CD4-positive, alpha-beta T cell treated with Interleukin-17A for 4 hours (primary cell): ENCODE results near the gene GPR146.

Experiments used
- DNase-seq: peaks from one replicate; pipeline ENCODE4 v3.0.0-alpha.2; 2020; ENCODE audit warnings: mixed read lengths

GPR146 gene

GRCh38 chr7:1011297-1012003 lies 32.9 kb upstream of the GPR146 start:
- DNase-seq, result no peak

GRCh38 chr7:1012004-1012715 lies 32.2 kb upstream of the GPR146 start:
- DNase-seq, result no peak

GRCh38 chr7:1012716-1013095 lies 31.6 kb upstream of the GPR146 start:
- no peak for DNase-seq

- no peak for DNase-seq
These were observed 30.8 kb upstream of the GPR146 start for GRCh38 chr7:1013581-1013980.

- DNase-seq, result no peak
These were observed 29.7 kb upstream of the GPR146 start for GRCh38 chr7:1014681-1015080.

- DNase-seq, result no peak
These were observed 28.9 kb upstream of the GPR146 start for GRCh38 chr7:1015196-1016121.

GRCh38 chr7:1016577-1017531 lies 27.5 kb upstream of the GPR146 start:
- no peak for DNase-seq

GRCh38 chr7:1017586-1018333 lies 26.6 kb upstream of the GPR146 start:
- no peak for DNase-seq

- no peak for DNase-seq
These were observed 26.0 kb upstream of the GPR146 start for GRCh38 chr7:1018334-1018695.

GRCh38 chr7:1019255-1019785 lies 25.0 kb upstream of the GPR146 start:
- no peak for DNase-seq

GRCh38 chr7:1019789-1020610 lies 24.3 kb upstream of the GPR146 start:
- DNase-seq, result no peak

- DNase-seq, result peak; percentile 28
These were observed 23.5 kb upstream of the GPR146 start for GRCh38 chr7:1020849-1021251.

GRCh38 chr7:1021366-1021765 lies 23.0 kb upstream of the GPR146 start:
- no peak for DNase-seq

GRCh38 chr7:1021931-1022330 lies 22.4 kb upstream of the GPR146 start:
- DNase-seq, result no peak

GRCh38 chr7:1022356-1022755 lies 22.0 kb upstream of the GPR146 start:
- DNase-seq, result no peak

- no peak for DNase-seq
These were observed 21.4 kb upstream of the GPR146 start for GRCh38 chr7:1022801-1023465.

- no peak for DNase-seq
These were observed 20.0 kb upstream of the GPR146 start for GRCh38 chr7:1024331-1024841.

- DNase-seq, result no peak
These were observed 19.2 kb upstream of the GPR146 start for GRCh38 chr7:1024876-1025742.
